ENCODE data around the gene TAS2R43. TPM values are rescaled to one million over a fixed set of nuclear protein-coding genes. Genes with fewer than 3 reads are reported as not detected.
"Not testable (repeated sequence)": the region's sequence is repeated elsewhere in the genome, so short reads cannot be mapped to it uniquely, and the experiment has no call there.

Gene TAS2R43
- total RNA-seq, 1 donor from 2014 or later = not detected

DNA sequence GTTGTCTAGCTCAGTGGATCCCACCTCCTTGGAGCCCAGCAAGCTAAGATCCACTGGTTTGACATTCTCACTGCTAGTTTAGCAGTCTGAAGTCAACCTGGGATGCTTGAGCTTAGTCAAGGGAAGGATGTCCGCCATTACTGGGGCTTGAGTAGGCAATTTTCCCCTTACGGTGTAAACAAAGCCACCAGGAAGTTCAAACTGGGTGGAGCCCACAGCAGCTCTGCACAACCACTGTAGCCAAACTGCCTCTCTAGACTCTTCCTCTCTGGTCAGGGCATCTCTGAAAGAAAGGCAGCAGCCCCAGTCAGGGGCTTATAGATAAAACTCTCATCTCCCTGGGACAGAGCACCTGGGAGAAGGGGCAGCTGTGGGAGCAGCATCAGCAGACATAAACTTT is 16.7 kb upstream of the TAS2R43 start:
- no peak overlapping the region for H3K4me3 ChIP-seq (ENCODE audit: low read depth, low read length)
- no peak for DNase-seq (ENCODE audit: low read depth)
- TF ChIP-seq, protein P1, sequence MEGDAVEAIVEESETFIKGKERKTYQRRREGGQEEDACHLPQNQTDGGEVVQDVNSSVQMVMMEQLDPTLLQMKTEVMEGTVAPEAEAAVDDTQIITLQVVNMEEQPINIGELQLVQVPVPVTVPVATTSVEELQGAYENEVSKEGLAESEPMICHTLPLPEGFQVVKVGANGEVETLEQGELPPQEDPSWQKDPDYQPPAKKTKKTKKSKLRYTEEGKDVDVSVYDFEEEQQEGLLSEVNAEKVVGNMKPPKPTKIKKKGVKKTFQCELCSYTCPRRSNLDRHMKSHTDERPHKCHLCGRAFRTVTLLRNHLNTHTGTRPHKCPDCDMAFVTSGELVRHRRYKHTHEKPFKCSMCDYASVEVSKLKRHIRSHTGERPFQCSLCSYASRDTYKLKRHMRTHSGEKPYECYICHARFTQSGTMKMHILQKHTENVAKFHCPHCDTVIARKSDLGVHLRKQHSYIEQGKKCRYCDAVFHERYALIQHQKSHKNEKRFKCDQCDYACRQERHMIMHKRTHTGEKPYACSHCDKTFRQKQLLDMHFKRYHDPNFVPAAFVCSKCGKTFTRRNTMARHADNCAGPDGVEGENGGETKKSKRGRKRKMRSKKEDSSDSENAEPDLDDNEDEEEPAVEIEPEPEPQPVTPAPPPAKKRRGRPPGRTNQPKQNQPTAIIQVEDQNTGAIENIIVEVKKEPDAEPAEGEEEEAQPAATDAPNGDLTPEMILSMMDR (conservative IDR thresholded peaks at IDR 0.05; ENCODE audit: low read depth, low read length) = no peak

DNA sequence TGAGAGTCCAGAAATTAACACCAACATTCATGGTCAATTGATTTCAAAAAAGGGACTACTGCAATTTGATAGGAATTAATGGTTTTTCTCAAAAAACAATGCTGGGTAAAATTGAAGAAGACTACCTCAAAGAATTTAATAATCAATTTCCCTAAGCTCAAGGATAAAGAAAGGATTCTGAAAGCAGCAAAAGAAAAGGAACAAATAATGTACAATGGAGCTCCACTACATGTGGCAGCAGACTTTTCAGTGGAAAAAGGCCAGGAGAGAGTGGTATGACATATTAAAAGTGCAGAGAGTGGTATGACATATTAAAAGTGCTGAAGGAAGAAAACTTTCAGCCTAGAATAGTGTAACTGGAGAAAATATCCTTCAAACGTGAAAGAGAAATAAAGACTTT is 15.6 kb upstream of the TAS2R43 start:
- DNase-seq (ENCODE audit: low read depth) = no peak
- TF ChIP-seq, protein P1 (conservative IDR thresholded peaks at IDR 0.05; ENCODE audit: low read depth, low read length) = no peak
- no peak overlapping the region for H3K4me3 ChIP-seq (ENCODE audit: low read depth, low read length)

DNA sequence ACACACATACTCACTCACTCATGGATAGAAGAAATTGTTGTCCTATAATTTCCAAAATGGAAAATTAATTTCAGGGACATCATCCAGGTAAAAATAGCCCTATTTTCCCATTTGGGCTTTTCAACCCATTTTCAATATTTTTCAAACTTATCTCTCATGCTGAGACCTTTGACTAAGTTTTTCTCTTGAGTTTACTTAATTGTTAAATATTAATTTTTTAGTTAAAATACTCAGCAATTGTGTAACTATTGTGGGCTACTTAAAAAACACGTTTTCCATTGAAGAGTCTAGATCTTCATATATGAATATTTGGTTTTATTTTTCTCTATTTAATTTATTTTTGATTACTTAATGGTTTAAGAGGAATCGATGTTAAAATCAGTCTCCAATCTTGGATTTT is 14.2 kb upstream of the TAS2R43 start:
- H3K4me3 ChIP-seq (ENCODE audit: low read depth, low read length) = no peak overlapping the region
- no peak for DNase-seq (ENCODE audit: low read depth)
- TF ChIP-seq, protein P1 (conservative IDR thresholded peaks at IDR 0.05; ENCODE audit: low read depth, low read length) = no peak

DNA sequence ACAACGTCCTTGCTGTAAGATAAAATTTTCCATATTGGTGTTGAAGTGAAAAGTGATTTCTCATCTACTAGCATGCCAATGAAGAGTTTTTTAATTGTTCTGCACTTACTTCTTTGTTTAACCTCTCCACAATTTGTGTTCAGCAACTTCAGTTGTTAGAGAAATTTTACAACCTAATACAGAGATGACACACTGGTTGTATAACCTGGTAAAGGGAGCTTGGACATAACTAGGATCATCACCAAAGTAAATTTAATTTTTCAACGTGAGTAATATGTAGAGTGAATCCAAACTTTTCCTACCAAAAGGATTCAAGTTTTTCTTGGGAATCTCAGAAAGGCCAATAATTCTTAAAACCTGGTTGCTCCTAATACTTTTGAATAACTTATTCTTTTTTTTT is 13.4 kb upstream of the TAS2R43 start:
- H3K4me3 ChIP-seq (ENCODE audit: low read depth, low read length) = no peak overlapping the region
- TF ChIP-seq, protein P1 (conservative IDR thresholded peaks at IDR 0.05; ENCODE audit: low read depth, low read length) = no peak
- DNase-seq (ENCODE audit: low read depth) = no peak

DNA sequence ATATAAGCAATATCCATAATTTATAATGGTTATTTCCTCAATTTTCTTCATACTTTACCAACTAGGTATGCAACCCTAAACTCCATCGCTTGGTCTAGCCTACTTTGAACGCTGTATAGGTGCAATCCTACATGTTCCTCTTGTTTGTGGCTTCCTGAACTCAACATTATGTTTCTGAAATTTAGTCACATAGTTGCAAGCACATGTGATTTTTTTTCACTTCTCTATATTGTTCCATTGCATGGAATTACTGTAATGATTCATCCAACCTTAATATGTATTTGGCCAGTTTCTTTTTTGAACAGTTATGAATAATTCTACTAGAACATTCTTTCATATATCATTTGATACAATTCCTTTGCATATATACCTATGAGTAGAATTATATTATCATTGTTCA is 2.8 kb upstream of the TAS2R43 start:
- DNase-seq (ENCODE audit: low read depth); H3K4me3 ChIP-seq (ENCODE audit: low read depth, low read length): not testable (repeated sequence)

DNA sequence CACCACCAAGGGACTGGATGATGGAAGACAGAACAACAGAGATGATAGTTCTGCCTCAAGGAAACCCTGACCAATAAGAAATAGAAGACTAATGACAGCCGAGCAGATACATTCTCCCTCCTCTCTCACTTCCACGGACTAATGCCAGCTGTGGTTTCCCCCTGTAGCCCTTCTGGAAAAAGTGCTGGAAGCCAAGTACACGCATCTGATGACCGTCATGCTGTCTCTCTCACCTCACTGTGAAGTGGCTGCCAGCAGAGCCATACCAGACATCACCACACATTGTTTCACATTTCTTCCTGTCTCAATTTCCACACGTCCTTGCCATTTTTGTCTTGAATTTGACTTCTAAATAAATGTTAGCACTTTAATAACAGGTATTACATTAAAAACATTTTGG is 2.9 kb downstream of the TAS2R43 start:
- TF ChIP-seq, protein P1 (conservative IDR thresholded peaks at IDR 0.05; ENCODE audit: low read depth, low read length) = no peak
- DNase-seq (ENCODE audit: low read depth) = no peak
- H3K4me3 ChIP-seq (ENCODE audit: low read depth, low read length) = no peak overlapping the region

DNA sequence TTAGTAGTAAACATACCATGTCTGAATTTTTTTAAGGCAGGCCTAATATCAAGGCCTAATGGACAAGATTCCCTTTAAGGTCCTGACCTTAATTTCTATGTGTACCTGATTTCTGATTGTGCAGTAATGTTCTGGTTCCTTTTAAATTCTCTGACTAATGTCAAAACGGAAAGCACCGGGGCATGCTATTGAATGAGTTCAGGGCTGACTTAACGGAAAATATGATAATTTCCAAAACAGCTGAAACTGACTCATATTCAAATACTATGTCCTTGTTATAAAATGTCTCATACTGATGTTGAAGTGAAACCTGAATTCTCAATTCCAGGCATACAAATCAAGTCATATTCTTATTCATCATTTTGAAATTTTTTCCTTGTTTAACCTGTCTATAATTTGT is 6.7 kb downstream of the TAS2R43 start:
- no peak for DNase-seq (ENCODE audit: low read depth)
- TF ChIP-seq, protein P1 (conservative IDR thresholded peaks at IDR 0.05; ENCODE audit: low read depth, low read length) = no peak
- H3K4me3 ChIP-seq (ENCODE audit: low read depth, low read length) = no peak overlapping the region

DNA sequence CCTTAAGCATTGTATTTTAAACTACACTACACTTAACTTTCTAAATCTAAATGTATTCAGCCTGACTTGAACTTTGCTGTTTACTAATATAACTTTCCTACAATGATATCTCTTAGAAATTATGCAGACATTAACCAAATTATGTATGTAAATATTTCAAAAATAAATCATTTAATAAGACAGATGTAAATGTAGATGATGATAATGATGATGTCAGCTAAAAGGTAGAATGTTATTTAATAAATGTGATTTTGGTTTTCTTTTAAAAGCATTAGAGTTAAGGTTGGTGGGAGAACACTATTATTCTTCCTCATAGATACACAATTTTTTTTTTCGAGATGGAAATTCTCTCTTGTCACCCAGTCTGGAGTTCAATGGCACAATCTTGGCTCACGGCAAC is 10.1 kb downstream of the TAS2R43 start:
- no peak overlapping the region for H3K4me3 ChIP-seq (ENCODE audit: low read depth, low read length)
- TF ChIP-seq, protein P1 (conservative IDR thresholded peaks at IDR 0.05; ENCODE audit: low read depth, low read length) = no peak

More for the DNA sequence above, 10.1 kb downstream of the TAS2R43 start:
- no peak for DNase-seq (ENCODE audit: low read depth)

Measured in epithelial cell of proximal tubule (primary cell).